ENCODE measurements around the gene SLC43A3. TPM values are rescaled to one million over a fixed set of nuclear protein-coding genes. Genes with fewer than 3 reads are reported as not detected.

SLC43A3 gene
- total and polyA plus RNA-seq, 2 donors (not counting 3 experiments of a cell fraction or from before 2014, with no cell fraction given): 68.9 to 104 TPM

- TF ChIP-seq POLR2A (IDR thresholded peaks at IDR 0.05; ENCODE audit: low read depth, low read length): no peak
- no peak for TF ChIP-seq JUN (IDR thresholded peaks at IDR 0.05; ENCODE audit: borderline replicate concordance, insufficient read depth, insufficient read length, low read depth)
- TF ChIP-seq FOS (IDR thresholded peaks at IDR 0.05; ENCODE audit: borderline replicate concordance, insufficient read depth, low read length): no peak
- no peak for TF ChIP-seq MYC (IDR thresholded peaks at IDR 0.05; ENCODE audit: low read depth, low read length)
- TF ChIP-seq EZH2 (IDR thresholded peaks at IDR 0.05; ENCODE audit: borderline replicate concordance, low read depth, low read length, severe bottlenecking): no peak
- TF ChIP-seq CTCF (IDR thresholded peaks at IDR 0.05; ENCODE audit: extremely low read depth in 1 of 2, insufficient read depth in 1 of 2, low read depth in 1 of 2, low read length in 2 of 2): no peak
- TF ChIP-seq MAX (IDR thresholded peaks at IDR 0.05; ENCODE audit: insufficient read depth, insufficient read length): no peak
- no peak for TF ChIP-seq GATA2 (IDR thresholded peaks at IDR 0.05; ENCODE audit: insufficient read depth, insufficient read length, low read depth, low read length)
- TF ChIP-seq POLR2AphosphoS5 (IDR thresholded peaks at IDR 0.05; ENCODE audit: insufficient read depth, low read depth, low read length): no peak
- FAIRE-seq (no peak), DNase-seq (ENCODE audit: low read depth, low spot score) (no peak)
- Histone ChIP-seq H3K9ac (replicated peaks; ENCODE audit: extremely low read depth, insufficient read depth, low read length) (no peak overlapping the region), H3K9me3 (replicated peaks; ENCODE audit: control insufficient read depth, insufficient read depth, low read length) (no peaks in the 10 kb centered on the region), H3K79me2 (ENCODE audit: control insufficient read depth, insufficient read depth, low read length) (no peaks in the 10 kb centered on the region), H3K4me2 (ENCODE audit: insufficient read depth, low read length) (no peak overlapping the region), H4K20me1 (replicated peaks; ENCODE audit: control insufficient read depth, extremely low read depth, insufficient read depth, low read length) (no peaks in the 10 kb centered on the region), H3K4me3 (replicated peaks in 1 of 3; ENCODE audit: insufficient read depth in 1 of 3, low read depth in 1 of 3, low read length in 3 of 3) (no peak overlapping the region), H2AFZ (ENCODE audit: low read depth, low read length) (no peak overlapping the region), H3K27me3 (ENCODE audit: control insufficient read depth in 2 of 2, insufficient read depth in 2 of 2, low read length in 2 of 2) (peaks cover 5 to 27% of the 10 kb centered on the region in 2 experiments), H3K4me1 (ENCODE audit: control insufficient read depth, extremely low read depth, insufficient read depth, low read length) (peaks cover 7% of the 10 kb centered on the region), H3K27ac (ENCODE audit: insufficient read depth, low read depth, low read length) (no peak overlapping the region), H3K36me3 (ENCODE audit: control insufficient read depth in 2 of 2, extremely low read depth in 1 of 2, insufficient read depth in 2 of 2, low read length in 2 of 2) (no peaks in the 10 kb centered on the region), H3K9me1 (replicated peaks; ENCODE audit: control insufficient read depth, extremely low read depth, insufficient read depth, low read length) (no peaks in the 10 kb centered on the region)
- intact Hi-C loops (cut with micrococcal nuclease): no loop called here
- ChIA-PET POLR2A (no interaction called here), CTCF (interaction anchor here (1.0 to 3.5 kb wide), 6 partner anchors 10 to 170 kb away, joined by 3 to 25 read pairs (median 11); partner anchors contain the start of gene RTN4RL2)
- dilution Hi-C loops (cut with MboI; ENCODE audit: extremely low pct_ligation_motif_present, low sequenced_read_pairs): no loop called here
- no TSS peak for BruUV-seq (replicated peaks)
Measured at GRCh38 chr11:57474803-57475115, 47.8 kb upstream of the SLC43A3 start.
